Measurements from ENCODE around the gene B9D2.

B9D2 gene

GRCh38 chr19:41309180-41310032 is 54.5 kb downstream of the B9D2 start:
- DNase-seq (ENCODE audit: low read depth in 2 of 2): no peak

GRCh38 chr19:41308450-41309179 is 55.3 kb downstream of the B9D2 start:
- peak; percentile 71 to 84 for DNase-seq (ENCODE audit: low read depth in 2 of 2)

- DNase-seq (ENCODE audit: low read depth in 2 of 2): no peak
These were observed 55.9 kb downstream of the B9D2 start for GRCh38 chr19:41307954-41308449.

- DNase-seq (ENCODE audit: low read depth in 2 of 2): no peak
These were observed 56.7 kb downstream of the B9D2 start for GRCh38 chr19:41307090-41307875.

GRCh38 chr19:41305927-41306793 is 57.8 kb downstream of the B9D2 start:
- DNase-seq (ENCODE audit: low read depth in 2 of 2): no peak

- DNase-seq (ENCODE audit: low read depth in 2 of 2): no peak
These were observed 59.1 kb downstream of the B9D2 start for GRCh38 chr19:41304706-41305483.
